Activated CD4-positive, alpha-beta T cell treated with anti-CD3 and anti-CD28 coated beads for 36 hours (primary cell): ENCODE measurements around the gene SEC61A2. TPM values are rescaled to one million over a fixed set of nuclear protein-coding genes. Genes with fewer than 3 reads are reported as not detected.

ENCODE experiments used
- ATAC-seq: fragments of 200-7000 bp; cut with Tn5 transposase; one replicate; pipeline ENCODE4 v1.10.0; 2021; ENCODE audit warnings: mild to moderate bottlenecking, moderate library complexity
- CTCF ChIA-PET: fragments of 350-600 bp; sonication (Branson Sonifier 250); formaldehyde crosslinking; loops from one replicate; lab custom pipeline; 2021; ENCODE audit warnings: antibody characterized with exemption; lab: Charles Lee
- POLR2A ChIA-PET: fragments of 350-600 bp; sonication (Branson Sonifier 250); formaldehyde crosslinking; loops from one replicate; lab custom pipeline; 2021; ENCODE audit warnings: antibody characterized with exemption, inconsistent platforms; lab: Charles Lee
- DNase-seq: peaks from one replicate; pipeline ENCODE4 v3.0.0-alpha.2; 2020
- H3K27ac Mint-ChIP-seq: one replicate; pipeline ENCODE4 v1.8.0; 2021; ENCODE audit warnings: mixed read lengths
- H3K27me3 Mint-ChIP-seq: one replicate; pipeline ENCODE4 v1.8.0; 2021; ENCODE audit warnings: mixed read lengths
- H3K36me3 Mint-ChIP-seq: one replicate; pipeline ENCODE4 v1.8.0; 2021; ENCODE audit warnings: low read depth, mixed read lengths
- H3K4me1 Mint-ChIP-seq: one replicate; pipeline ENCODE4 v1.8.0; 2021; ENCODE audit warnings: mixed read lengths
- H3K4me3 Mint-ChIP-seq: one replicate; pipeline ENCODE4 v1.8.0; 2021; ENCODE audit warnings: mild to moderate bottlenecking, moderate library complexity, mixed read lengths
- H3K9me3 Mint-ChIP-seq: one replicate; pipeline ENCODE4 v1.8.0; 2021; ENCODE audit warnings: low read depth, mixed read lengths
- intact Hi-C, 2 experiments: fragments of 100-400 bp; cut with DNase I in 1 of 2; cut with micrococcal nuclease in 1 of 2; formaldehyde crosslinking; loops; one replicate each; pipeline versions ENCODE4 v1.14.2 to v1.15.1; 2022 to 2024; cut with DNase I, micrococcal nuclease
- microRNA-seq: library from miRNA; unstranded; fragments of <30 nt; microRNA quantifications from one replicate; pipeline ENCODE4 v1.2.0, GENCODE V29; 2021; ENCODE audit warnings: borderline replicate concordance
- total RNA-seq, 2 experiments: library from RNA; stranded (reverse); gene quantifications; one replicate each; pipeline ENCODE4 v1.2.3, GENCODE V29; 2021

Gene SEC61A2
- total RNA-seq, 2 experiments from 2014 or later: 11.3 to 12.0 TPM

GRCh38 chr10:12214763-12215218 lies 85.3 kb downstream of the SEC61A2 start:
- Mint-ChIP-seq H3K4me1 (peaks cover 17% of the 10 kb centered on the region), H3K4me3 (no peak overlapping the region), H3K9me3 (no peaks in the 10 kb centered on the region), H3K27ac (peak overlapping the region; percentile 77), H3K36me3 (peaks cover 47% of the 10 kb centered on the region), H3K27me3 (no peaks in the 10 kb centered on the region)
- ChIA-PET CTCF (interaction anchor here (0.6 to 4.8 kb wide), 36 partner anchors 9 to 892 kb away, joined by 3 to 43 read pairs (median 4); partner anchors contain the start of genes CDC123 and NUDT5), POLR2A (interaction anchor here (1.2 kb wide), 1 partner anchor 19 kb away, joined by 3 read pairs; the partner anchor contains the start of genes CDC123 and NUDT5)
- peak; percentile 62 for DNase-seq
- peak; percentile 44 for ATAC-seq
- intact Hi-C loops: loop anchor here in 1 of 2 experiments (1.0 to 10.0 kb wide), 4 partner anchors 442 to 860 kb away; no protein-coding TSS in a partner anchor

Small RNA genes within 50 kb of the gene (microRNA-seq; reads per million reads assigned to microRNA genes)
- not detected for gene MIR548AK

Other genes with a start within 250 kb of the SEC61A2 start
- 10 to 100 TPM; 34.2 to 46.8 TPM for gene UPF2, start 86.9 kb upstream of the SEC61A2 start, total RNA-seq
- 10 to 100 TPM; 13.0 to 15.5 TPM for gene DHTKD1, start 60.7 kb upstream of the SEC61A2 start, total RNA-seq
- 100 to 1,000 TPM in 1 of 2 experiments, 10 to 100 TPM in 1; 99.9 to 108 TPM for gene NUDT5, start 66.2 kb downstream of the SEC61A2 start, total RNA-seq
- 100 to 1,000 TPM; 129 to 151 TPM for gene CDC123, start 66.5 kb downstream of the SEC61A2 start, total RNA-seq
- gene CAMK1D, start 219.9 kb downstream of the SEC61A2 start, total RNA-seq: 10 to 100 TPM; 16.0 to 16.3 TPM